ENCODE results near the gene MTMR10. TPM values are rescaled to one million over a fixed set of nuclear protein-coding genes. Genes with fewer than 3 reads are reported as not detected.

The MTMR10 gene
- total RNA-seq, 6 donors from 2014 or later, result 28.6 to 48.7 (median 36.8) TPM

- Histone ChIP-seq H3K4me3 (no peak overlapping the region), H3K27ac (peak overlapping the region in 3 of 4 donors; percentile 10 to 67 (median 67)), H3K36me3 (peaks cover 2 to 39% (median 10%) of the 10 kb centered on the region in 4 donors), H3K27me3 (no peaks in the 10 kb centered on the region), H3K9me3 (no peaks in the 10 kb centered on the region), H3K4me1 (peaks cover 50 to 59% (median 55%) of the 10 kb centered on the region in 4 donors)
- ATAC-seq (ENCODE audit: low FRiP score in 2 of 2) (no peak), DNase-seq (no peak)
- TF ChIP-seq EP300 (IDR thresholded peaks at IDR 0.05), result no peak
- TF ChIP-seq POLR2AphosphoS5 (IDR thresholded peaks at IDR 0.05), result no peak
- no peak for TF ChIP-seq CTCF (IDR thresholded peaks at IDR 0.05)
- TF ChIP-seq POLR2A (IDR thresholded peaks at IDR 0.05), result no peak
- 71 to 80% methylated on average over 3 of the region's 3 CpGs for WGBS, 2 donors
These were observed 7.3 kb downstream of the MTMR10 start for GRCh38 chr15:30984118-30984517.

- no peak for TF ChIP-seq POLR2A (IDR thresholded peaks at IDR 0.05)
- TF ChIP-seq POLR2AphosphoS5 (IDR thresholded peaks at IDR 0.05), result no peak
- TF ChIP-seq CTCF (IDR thresholded peaks at IDR 0.05), result no peak
- no peak for TF ChIP-seq EP300 (IDR thresholded peaks at IDR 0.05)
- H3K27ac ChIP-seq, result peak overlapping the region in 3 of 4 donors; percentile 1 to 38 (median 27)
- peaks cover 29 to 39% (median 30%) of the 10 kb centered on the region in 4 donors for H3K4me1 ChIP-seq
- H3K36me3 ChIP-seq, result peaks cover 2 to 33% (median 7%) of the 10 kb centered on the region in 4 donors
- ATAC-seq (ENCODE audit: low FRiP score in 2 of 2), result peak; percentile 55 to 60
- H3K27me3 ChIP-seq, result no peaks in the 10 kb centered on the region
- H3K4me3 ChIP-seq, result no peak overlapping the region
- H3K9me3 ChIP-seq, result no peaks in the 10 kb centered on the region
- DNase-seq, result no peak
- 69 to 81% methylated on average over 5 of the region's 5 CpGs for WGBS, 2 donors
These were observed 12.0 kb downstream of the MTMR10 start for GRCh38 chr15:30979457-30979856.

- TF ChIP-seq POLR2AphosphoS5 (IDR thresholded peaks at IDR 0.05) (no peak), POLR2A (IDR thresholded peaks at IDR 0.05) (no peak), CTCF (IDR thresholded peaks at IDR 0.05) (no peak), EP300 (IDR thresholded peaks at IDR 0.05) (no peak)
- no peaks in the 10 kb centered on the region for H3K9me3 ChIP-seq
- H3K36me3 ChIP-seq, result peaks cover 2 to 45% (median 11%) of the 10 kb centered on the region in 4 donors
- H3K27ac ChIP-seq, result no peak overlapping the region
- ATAC-seq (ENCODE audit: low FRiP score in 2 of 2) (no peak), DNase-seq (no peak)
- no peak overlapping the region for H3K4me3 ChIP-seq
- H3K4me1 ChIP-seq, result peaks cover 17 to 28% (median 19%) of the 10 kb centered on the region in 4 donors
- no peaks in the 10 kb centered on the region for H3K27me3 ChIP-seq
These were observed 13.1 kb downstream of the MTMR10 start for GRCh38 chr15:30978328-30978727.

GRCh38 chr15:30974112-30974511, 17.3 kb downstream of the MTMR10 start:
- DNase-seq, result no peak
- H3K36me3 ChIP-seq, result peaks cover 0 to 47% (median 6%) of the 10 kb centered on the region in 4 donors
- H3K27me3 ChIP-seq, result no peaks in the 10 kb centered on the region
- H3K4me3 ChIP-seq, result no peak overlapping the region
- WGBS, 2 donors, result 81 to 82% methylated on average over 5 of the region's 5 CpGs
- no peak for ATAC-seq (ENCODE audit: low FRiP score in 2 of 2)
- no peaks in the 10 kb centered on the region for H3K9me3 ChIP-seq
- H3K27ac ChIP-seq, result no peak overlapping the region
- peaks cover 0 to 15% (median 3%) of the 10 kb centered on the region in 4 donors for H3K4me1 ChIP-seq
- TF ChIP-seq CTCF (IDR thresholded peaks at IDR 0.05) (no peak), EP300 (IDR thresholded peaks at IDR 0.05) (no peak), POLR2AphosphoS5 (IDR thresholded peaks at IDR 0.05) (no peak), POLR2A (IDR thresholded peaks at IDR 0.05) (no peak)

- H3K27me3 ChIP-seq, result no peaks in the 10 kb centered on the region
- WGBS, 2 donors, result 95 to 98% methylated on average over 4 of the region's 4 CpGs
- no peak for DNase-seq
- no peak for ATAC-seq (ENCODE audit: low FRiP score in 2 of 2)
- peaks cover 0 to 9% (median 2%) of the 10 kb centered on the region in 4 donors for H3K4me1 ChIP-seq
- H3K4me3 ChIP-seq, result no peak overlapping the region
- H3K9me3 ChIP-seq, result no peaks in the 10 kb centered on the region
- peaks cover 0 to 47% (median 6%) of the 10 kb centered on the region in 4 donors for H3K36me3 ChIP-seq
- TF ChIP-seq CTCF (IDR thresholded peaks at IDR 0.05) (no peak), POLR2A (IDR thresholded peaks at IDR 0.05) (no peak), EP300 (IDR thresholded peaks at IDR 0.05) (no peak), POLR2AphosphoS5 (IDR thresholded peaks at IDR 0.05) (no peak)
- no peak overlapping the region for H3K27ac ChIP-seq
These were observed 18.0 kb downstream of the MTMR10 start for GRCh38 chr15:30973379-30973778.
